Measurements from ENCODE around the gene ENPP4.

- TF ChIP-seq CTCF (IDR thresholded peaks at IDR 0.05; ENCODE audit: low read depth, low read length): no peak
- no peak for TF ChIP-seq EZH2phosphoT487 (IDR thresholded peaks at IDR 0.05; ENCODE audit: low read depth)
These were observed at the start of gene ENPP4 for GRCh38 chr6:46129629-46130511.

Measured in OCI-LY3 (cell line).